Measurements from ENCODE around the gene PTTG2.

PTTG2 gene

GRCh38 chr4:37960679-37961450 lies 667 bp downstream of the PTTG2 start:
- no peak for DNase-seq
- Mint-ChIP-seq H3K9me3 (no peaks in the 10 kb centered on the region), H3K36me3 (ENCODE audit: low read depth) (no peaks in the 10 kb centered on the region), H3K4me1 (peaks cover 19% of the 10 kb centered on the region), H3K27me3 (ENCODE audit: low read depth, poor library complexity) (no peaks in the 10 kb centered on the region), H3K4me3 (no peak overlapping the region), H3K27ac (no peak overlapping the region)
- TF ChIP-seq, protein P1, sequence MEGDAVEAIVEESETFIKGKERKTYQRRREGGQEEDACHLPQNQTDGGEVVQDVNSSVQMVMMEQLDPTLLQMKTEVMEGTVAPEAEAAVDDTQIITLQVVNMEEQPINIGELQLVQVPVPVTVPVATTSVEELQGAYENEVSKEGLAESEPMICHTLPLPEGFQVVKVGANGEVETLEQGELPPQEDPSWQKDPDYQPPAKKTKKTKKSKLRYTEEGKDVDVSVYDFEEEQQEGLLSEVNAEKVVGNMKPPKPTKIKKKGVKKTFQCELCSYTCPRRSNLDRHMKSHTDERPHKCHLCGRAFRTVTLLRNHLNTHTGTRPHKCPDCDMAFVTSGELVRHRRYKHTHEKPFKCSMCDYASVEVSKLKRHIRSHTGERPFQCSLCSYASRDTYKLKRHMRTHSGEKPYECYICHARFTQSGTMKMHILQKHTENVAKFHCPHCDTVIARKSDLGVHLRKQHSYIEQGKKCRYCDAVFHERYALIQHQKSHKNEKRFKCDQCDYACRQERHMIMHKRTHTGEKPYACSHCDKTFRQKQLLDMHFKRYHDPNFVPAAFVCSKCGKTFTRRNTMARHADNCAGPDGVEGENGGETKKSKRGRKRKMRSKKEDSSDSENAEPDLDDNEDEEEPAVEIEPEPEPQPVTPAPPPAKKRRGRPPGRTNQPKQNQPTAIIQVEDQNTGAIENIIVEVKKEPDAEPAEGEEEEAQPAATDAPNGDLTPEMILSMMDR (IDR thresholded peaks at IDR 0.05) = no peak

DNA sequence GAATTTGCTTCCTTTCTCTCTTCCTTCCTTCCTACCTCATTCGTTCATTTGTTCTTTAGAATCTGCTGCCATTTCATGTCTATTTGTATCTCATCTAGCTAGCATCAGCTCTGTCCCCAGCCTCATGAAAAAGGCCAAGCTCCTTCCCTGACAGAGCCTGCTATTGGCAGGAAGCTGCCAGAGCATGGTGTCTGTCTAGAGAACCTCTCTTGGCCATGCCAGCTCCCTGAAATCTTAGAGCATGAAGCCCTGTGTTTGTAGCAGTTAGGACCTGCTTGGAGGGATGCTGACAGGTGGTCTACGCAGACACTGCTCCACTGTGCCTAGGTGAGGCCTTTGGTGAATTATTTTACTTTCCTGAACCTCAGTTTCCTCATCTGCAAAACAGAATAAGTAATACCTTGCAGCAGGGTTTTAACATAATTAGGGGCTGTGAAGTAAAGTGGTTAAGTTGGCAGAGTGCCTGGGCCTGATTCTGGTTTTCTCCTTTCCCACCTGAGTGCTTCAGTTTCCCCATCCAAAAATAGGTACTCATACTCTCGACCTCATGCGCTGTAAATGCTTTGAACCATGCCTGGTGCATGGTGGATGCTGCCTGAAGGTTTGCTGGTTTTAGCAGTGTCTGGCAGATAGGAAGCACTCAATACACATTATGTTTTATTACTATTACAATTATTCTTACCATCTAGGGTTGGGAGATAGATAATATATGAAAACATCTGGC lies 4.7 kb downstream of the PTTG2 start:
- TF ChIP-seq, protein P1 (IDR thresholded peaks at IDR 0.05) = no peak
- H3K27ac Mint-ChIP-seq = no peak overlapping the region
- H3K9me3 Mint-ChIP-seq = peaks cover 4% of the 10 kb centered on the region
- DNase-seq = no peak
- no peaks in the 10 kb centered on the region for H3K36me3 Mint-ChIP-seq (ENCODE audit: low read depth)
- H3K27me3 Mint-ChIP-seq (ENCODE audit: low read depth, poor library complexity) = no peaks in the 10 kb centered on the region
- no peak overlapping the region for H3K4me3 Mint-ChIP-seq
- peaks cover 19% of the 10 kb centered on the region for H3K4me1 Mint-ChIP-seq

DNA sequence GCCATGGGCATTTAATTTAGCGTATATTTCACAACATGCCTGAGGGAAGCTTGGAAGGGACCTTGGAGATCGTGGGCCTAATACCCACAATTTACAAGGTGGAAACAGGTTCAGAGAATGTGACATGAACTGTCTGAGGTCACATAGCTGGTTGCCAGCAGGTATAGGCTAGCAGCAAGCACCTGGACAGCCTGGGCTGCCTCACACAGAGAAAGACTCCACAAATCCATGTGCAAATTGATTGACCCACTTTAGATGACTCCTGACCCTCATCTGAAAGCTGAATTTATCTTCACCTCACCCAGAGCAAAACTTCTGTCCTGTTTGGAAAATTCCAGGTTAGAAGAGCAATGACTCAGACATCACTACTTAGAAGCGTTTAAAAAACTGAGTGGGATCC lies 5.8 kb downstream of the PTTG2 start:
- H3K9me3 Mint-ChIP-seq = peaks cover 12% of the 10 kb centered on the region
- no peak overlapping the region for H3K4me3 Mint-ChIP-seq
- H3K4me1 Mint-ChIP-seq = peaks cover 11% of the 10 kb centered on the region
- no peak for DNase-seq
- TF ChIP-seq, protein P1 (IDR thresholded peaks at IDR 0.05) = no peak
- H3K27ac Mint-ChIP-seq = no peak overlapping the region
- no peaks in the 10 kb centered on the region for H3K27me3 Mint-ChIP-seq (ENCODE audit: low read depth, poor library complexity)
- H3K36me3 Mint-ChIP-seq (ENCODE audit: low read depth) = no peaks in the 10 kb centered on the region

- DNase-seq = no peak
- H3K4me3 Mint-ChIP-seq = no peak overlapping the region
- H3K36me3 Mint-ChIP-seq (ENCODE audit: low read depth) = no peaks in the 10 kb centered on the region
- H3K9me3 Mint-ChIP-seq = peaks cover 16% of the 10 kb centered on the region
- H3K4me1 Mint-ChIP-seq = no peaks in the 10 kb centered on the region
- TF ChIP-seq, protein P1 (IDR thresholded peaks at IDR 0.05) = no peak
- peaks cover 4% of the 10 kb centered on the region for H3K27me3 Mint-ChIP-seq (ENCODE audit: low read depth, poor library complexity)
- no peak overlapping the region for H3K27ac Mint-ChIP-seq
Measured at GRCh38 chr4:37967736-37968135, 7.5 kb downstream of the PTTG2 start.

DNA sequence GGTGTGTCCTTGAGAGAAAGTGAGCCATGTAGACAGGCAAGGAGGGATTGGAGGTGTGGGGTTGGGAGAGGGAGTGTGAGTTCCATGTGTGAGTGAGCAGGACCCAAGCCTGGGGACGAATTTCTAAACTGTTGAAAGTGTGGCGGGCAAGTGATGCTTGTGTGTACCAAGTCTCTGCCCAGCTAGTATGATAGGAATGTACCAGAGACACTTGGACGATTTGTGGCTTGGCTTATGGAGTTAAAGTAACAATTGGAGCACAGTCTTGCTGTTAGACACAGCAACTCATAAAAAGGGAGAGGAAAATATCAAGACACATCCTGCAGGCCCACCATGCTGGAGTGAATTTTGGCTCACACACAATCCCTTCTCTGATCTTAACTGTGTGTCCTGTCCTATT lies 8.5 kb downstream of the PTTG2 start:
- H3K4me3 Mint-ChIP-seq = no peak overlapping the region
- no peaks in the 10 kb centered on the region for H3K36me3 Mint-ChIP-seq (ENCODE audit: low read depth)
- peaks cover 5% of the 10 kb centered on the region for H3K27me3 Mint-ChIP-seq (ENCODE audit: low read depth, poor library complexity)
- H3K27ac Mint-ChIP-seq = no peak overlapping the region
- TF ChIP-seq, protein P1 (IDR thresholded peaks at IDR 0.05) = no peak
- no peaks in the 10 kb centered on the region for H3K4me1 Mint-ChIP-seq
- DNase-seq = no peak
- H3K9me3 Mint-ChIP-seq = peaks cover 16% of the 10 kb centered on the region

Data from nephron progenitor cell (in vitro differentiated cells).